Loucy (cell line): ENCODE results near the gene TNFRSF8.

Source experiments
- CTCF ChIP-seq: fragments of 200-600 bp; sonication (generic); conservative IDR thresholded peaks from 2 replicates; pipeline ENCODE4 v1.5.1; 2014; ENCODE audit warnings: mild to moderate bottlenecking, antibody characterized with exemption, low read length
- EZH2phosphoT487 ChIP-seq: fragments of 200-600 bp; IDR thresholded peaks from 2 replicates; pipeline ENCODE4 v1.6.1; 2018; ENCODE audit warnings: antibody characterized with exemption, mild to moderate bottlenecking, moderate library complexity, borderline replicate concordance

GRCh38 chr1:12080156-12080555 is 17.1 kb downstream of the TNFRSF8 start:
- TF ChIP-seq CTCF (no peak), EZH2phosphoT487 (no peak)
